ENCODE measurements around the gene NHEJ1. TPM values are rescaled to one million over a fixed set of nuclear protein-coding genes. Genes with fewer than 3 reads are reported as not detected.

Gene NHEJ1
- total RNA-seq, 1 experiment from 2014 or later, result 31.7 TPM

DNA sequence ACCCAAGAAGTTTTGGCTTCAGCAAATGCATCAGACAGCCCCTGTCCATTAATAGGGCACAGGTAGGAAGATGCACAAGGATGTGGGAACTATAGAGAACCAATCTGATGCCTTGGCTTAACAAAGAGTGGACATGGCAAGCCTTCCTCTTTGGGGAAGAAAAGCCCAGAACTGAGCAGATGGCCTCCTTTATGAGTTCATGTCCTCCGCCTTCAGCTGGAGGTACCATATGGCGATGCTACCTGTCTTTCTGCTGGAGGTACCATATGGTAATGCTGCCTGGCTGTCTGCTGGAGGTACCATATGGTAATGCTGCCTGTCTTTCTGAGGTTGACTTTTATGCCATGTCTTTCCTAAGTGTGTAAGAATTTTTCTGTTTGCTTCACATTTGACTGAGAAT is 23.5 kb upstream of the NHEJ1 start:
- in situ Hi-C loops (cut with HindIII; ENCODE audit: low sequenced_read_pairs), result no loop called here
- peak; percentile 96 for DNase-seq (ENCODE audit: low spot score)

DNA sequence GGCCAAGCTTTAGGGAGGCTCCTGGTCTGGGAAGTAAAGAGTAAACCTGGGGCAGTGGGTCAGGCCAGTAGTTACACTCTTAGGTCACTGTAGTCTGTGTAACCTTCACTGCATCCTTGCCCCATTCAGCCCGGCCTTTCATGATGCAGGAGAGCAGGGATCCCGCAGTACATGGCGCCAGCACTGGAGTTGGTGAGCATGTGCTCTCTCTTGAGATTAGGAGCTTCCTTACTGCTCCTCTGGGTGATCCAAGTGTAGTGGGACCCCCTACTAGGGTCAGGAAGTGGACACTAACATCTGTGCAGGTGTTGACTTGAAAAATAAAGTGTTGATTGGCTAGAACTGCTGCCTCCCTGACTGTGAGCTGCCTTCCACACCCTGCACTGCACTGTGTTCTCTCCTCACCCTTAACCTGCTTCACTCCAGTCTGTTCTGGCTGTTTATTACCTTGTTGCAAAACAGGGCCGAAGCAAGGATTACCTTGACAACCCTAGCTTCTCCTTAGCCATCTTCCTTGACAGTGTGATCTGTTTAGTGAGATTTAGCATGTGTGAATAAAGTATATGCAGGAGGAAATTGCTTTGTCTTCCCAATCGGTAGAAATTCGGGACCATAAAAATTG is 22.6 kb upstream of the NHEJ1 start:
- DNase-seq (ENCODE audit: low spot score), result no peak
- in situ Hi-C loops (cut with HindIII; ENCODE audit: low sequenced_read_pairs), result no loop called here

DNA sequence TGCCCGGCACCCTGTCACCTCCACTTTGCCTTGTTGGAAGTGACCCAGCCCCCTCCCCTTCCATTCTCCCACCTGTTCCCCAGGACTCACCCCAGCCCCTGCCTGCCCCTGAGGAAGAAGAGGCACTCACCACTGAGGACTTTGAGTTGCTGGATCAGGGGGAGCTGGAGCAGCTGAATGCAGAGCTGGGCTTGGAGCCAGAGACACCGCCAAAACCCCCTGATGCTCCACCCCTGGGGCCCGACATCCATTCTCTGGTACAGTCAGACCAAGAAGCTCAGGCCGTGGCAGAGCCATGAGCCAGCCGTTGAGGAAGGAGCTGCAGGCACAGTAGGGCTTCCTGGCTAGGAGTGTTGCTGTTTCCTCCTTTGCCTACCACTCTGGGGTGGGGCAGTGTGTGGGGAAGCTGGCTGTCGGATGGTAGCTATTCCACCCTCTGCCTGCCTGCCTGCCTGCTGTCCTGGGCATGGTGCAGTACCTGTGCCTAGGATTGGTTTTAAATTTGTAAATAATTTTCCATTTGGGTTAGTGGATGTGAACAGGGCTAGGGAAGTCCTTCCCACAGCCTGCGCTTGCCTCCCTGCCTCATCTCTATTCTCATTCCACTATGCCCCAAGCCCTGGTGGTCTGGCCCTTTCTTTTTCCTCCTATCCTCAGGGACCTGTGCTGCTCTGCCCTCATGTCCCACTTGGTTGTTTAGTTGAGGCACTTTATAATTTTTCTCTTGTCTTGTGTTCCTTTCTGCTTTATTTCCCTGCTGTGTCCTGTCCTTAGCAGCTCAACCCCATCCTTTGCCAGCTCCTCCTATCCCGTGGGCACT is 21.9 kb upstream of the NHEJ1 start:
- in situ Hi-C loops (cut with HindIII; ENCODE audit: low sequenced_read_pairs), result no loop called here
- DNase-seq (ENCODE audit: low spot score), result peak; percentile 15

DNA sequence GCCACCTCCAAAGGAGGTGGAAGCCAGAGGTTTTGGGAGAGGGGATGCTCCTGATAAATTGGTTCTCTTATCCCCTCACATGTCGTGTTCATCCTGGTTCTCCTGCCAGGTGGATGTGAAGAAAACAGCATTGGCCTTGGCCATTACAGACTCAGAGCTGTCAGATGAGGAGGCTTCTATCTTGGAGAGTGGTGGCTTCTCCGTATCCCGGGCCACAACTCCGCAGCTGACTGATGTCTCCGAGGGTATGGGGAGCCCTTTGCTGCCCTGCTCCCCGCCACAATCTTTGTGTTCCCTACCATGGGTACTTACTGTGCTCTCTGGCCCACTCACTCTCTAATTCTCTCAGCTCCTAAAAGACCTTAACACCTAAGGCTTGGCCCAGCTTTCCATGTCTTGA is 20.9 kb upstream of the NHEJ1 start:
- in situ Hi-C loops (cut with HindIII; ENCODE audit: low sequenced_read_pairs), result no loop called here
- DNase-seq (ENCODE audit: low spot score), result no peak

DNA sequence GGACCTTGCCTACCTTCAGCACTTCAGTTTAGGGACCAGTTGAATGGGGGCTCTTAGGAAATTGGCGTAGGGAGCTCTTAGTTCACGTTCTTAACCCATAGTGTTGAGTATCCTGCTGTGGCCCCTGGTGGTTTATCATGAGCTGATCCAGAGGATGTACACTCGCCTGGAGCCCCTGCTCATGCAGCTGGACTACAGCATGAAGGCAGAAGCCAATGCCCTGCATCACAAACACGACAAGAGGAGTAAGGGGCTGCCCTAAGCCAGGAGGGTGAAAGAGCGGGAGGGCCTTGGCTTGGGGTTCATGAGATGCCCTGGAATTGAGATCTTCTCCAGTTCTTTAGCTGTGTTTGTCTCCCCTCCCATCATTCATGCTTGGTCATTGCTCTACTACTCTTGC is 20.3 kb upstream of the NHEJ1 start:
- in situ Hi-C loops (cut with HindIII; ENCODE audit: low sequenced_read_pairs), result no loop called here

DNA sequence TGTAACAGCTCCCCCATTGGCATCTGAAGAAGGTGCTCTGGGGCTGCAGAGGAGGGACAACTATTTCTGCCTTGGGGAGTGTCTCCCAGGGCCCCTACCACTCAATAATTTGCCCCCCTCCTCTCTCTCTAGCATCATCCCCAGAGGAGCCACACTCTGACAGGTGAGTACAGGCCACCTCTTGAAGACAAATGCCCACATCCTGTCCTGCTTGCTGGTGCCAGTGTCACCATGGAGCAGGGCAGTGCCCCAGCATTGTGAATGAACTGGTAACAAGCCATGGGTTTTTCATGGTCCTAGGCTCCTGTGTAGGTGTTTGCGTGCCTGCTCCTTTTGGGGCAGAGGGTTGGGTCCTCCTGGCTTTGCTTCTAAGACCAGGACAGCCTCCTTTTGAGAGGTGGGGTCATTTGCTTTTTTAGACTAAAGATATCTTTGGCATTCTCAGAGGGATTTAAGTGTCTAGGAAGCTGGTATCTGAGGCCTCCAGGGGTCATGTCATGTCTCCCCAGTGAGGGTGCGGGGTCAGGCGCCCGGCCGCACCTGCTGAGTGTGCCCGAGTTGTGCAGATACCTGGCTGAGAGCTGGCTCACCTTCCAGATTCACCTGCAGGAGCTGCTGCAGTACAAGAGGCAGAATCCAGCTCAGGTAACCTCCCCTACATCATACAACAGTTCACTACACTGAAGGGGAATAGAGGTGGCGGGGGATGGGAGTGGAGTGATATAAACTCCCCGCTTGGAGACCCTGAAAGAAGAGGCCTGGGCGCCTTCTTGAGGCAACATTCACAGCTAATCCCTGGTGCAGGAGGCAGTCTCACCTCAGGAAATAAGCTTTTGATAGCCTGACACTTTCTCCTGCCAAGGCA is 19.2 kb upstream of the NHEJ1 start:
- no peak for DNase-seq (ENCODE audit: low spot score)
- in situ Hi-C loops (cut with HindIII; ENCODE audit: low sequenced_read_pairs), result no loop called here

More for the DNA sequence above, 20.3 kb upstream of the NHEJ1 start:
- no peak for DNase-seq (ENCODE audit: low spot score)

DNA sequence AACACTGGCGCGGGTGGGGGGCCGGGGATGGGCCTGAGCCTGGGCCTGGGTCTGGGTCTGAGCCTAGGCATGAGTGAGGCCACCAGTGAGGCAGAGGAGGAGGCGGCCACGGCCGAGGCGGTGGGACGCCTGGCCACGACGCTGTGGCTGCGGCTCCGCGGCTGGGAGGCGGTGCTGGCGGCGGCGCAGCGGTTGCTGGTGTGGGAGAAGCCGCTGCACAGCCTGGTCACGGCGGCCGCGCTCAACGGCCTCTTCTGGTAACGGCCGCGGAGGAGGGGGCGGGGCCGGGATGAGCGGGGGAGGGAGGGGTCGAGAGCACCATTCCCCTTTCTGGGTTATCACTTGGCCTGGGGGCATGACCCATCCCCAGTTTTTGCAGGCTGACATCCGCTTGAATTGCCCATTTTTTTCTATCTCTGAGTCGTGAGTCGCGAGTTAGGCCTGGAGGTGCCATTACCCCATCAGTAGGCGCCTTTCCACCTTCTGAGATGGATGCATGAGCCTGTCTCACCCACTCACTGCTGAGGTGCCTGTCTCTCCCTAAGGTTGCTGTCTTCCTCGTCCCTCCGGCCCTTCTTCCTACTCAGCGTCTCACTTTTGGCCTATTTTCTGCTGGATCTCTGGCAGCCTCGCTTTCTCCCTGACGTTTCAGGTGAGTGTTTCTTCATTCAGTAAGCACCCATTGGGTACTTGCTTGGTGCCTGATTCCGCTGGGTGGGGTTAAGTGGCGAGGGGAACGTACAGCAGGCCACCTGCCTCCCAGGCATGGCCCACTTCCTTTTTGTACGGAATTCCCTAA is 18.0 kb upstream of the NHEJ1 start:
- in situ Hi-C loops (cut with HindIII; ENCODE audit: low sequenced_read_pairs), result no loop called here
- DNase-seq (ENCODE audit: low spot score), result peak; percentile 41

DNA sequence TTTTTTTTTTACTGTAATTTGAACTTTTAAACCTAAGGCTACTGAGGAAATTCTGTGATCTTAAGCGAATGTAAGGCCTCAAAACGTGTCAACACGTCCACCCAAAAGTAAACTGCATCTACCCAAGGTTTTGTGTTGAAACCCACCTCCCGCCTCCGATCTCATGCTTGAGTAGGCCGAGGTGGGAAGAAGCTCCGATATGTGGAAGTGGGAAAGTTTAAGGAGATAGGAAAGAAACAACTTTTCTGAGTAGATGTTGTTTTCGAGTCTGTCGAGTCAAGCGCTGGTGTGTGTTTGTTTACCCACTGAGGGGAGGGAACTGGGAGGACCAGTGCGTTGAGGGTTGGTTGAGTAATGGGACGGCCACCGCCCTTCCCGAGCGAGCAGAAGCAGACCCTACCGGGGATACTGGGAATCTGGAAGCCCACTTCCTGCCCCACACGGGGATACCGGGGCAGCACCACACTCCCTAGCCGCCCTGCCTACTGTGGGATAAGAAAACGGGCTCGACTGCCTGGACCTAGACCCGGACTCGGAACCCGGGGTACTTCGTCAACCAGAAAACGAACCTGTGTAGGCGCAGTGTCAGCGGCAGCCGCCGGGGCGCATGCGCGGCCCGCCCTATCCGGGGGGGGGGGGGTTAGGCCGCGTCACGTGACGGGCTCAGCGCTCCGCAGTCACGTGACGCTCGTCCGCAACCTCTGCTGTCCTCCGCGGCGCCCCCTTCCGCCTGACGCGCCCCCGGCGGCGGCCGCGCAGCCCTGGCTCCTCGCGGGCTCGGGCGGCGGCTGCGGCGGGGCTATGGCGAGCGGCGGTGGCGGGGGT is 17.1 kb upstream of the NHEJ1 start, which contains the start of gene RETREG2:
TSS of gene RETREG2 (plus strand) at position 724 of the 825 bp plus-strand sequence. CDS start at position 802, 78 bp downstream.
- in situ Hi-C loops (cut with HindIII; ENCODE audit: low sequenced_read_pairs), result no loop called here
- DNase-seq (ENCODE audit: low spot score), result peak; percentile 86

DNA sequence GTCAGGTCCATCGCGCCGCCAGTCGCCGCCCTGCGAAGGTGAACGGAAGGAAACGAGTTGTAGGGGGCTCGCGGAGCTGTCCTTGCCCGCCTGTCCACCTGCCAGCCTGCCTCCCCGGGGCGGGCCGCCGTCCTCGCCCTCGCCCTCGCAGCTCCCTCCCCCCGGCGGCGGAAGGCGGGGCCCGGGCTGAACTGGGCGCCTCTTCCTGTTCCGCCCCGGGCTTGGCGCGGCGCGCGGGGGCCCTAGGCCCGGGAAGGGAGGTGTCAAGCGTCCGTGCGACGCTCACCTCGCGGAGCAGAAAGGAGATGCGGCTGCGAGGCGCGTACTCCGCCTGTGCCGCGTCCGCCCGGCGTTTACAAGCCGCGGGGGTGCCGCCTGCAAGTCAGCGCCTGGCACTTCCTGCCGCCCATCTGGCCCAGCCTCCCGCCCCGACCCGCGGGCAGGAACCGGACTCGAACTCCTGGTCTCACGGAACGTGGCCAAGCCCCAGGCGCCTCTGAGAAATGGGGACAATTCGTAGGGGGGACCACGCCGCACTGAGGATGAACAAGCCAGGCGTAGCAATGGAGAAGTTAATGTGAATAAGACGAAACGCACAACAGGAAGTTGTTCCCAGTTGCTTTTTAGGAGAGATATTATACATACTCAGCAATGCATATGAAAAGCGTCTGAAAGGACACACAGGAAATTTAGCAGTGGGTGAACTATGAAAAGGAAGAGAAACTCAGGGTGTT is 16.4 kb upstream of the NHEJ1 start, which contains the start of gene CNPPD1:
TSS of gene CNPPD1 (minus strand) at position 108 of the 734 bp plus-strand sequence. CDS start at position 11, 97 bp downstream.
- in situ Hi-C loops (cut with HindIII; ENCODE audit: low sequenced_read_pairs), result no loop called here

DNA sequence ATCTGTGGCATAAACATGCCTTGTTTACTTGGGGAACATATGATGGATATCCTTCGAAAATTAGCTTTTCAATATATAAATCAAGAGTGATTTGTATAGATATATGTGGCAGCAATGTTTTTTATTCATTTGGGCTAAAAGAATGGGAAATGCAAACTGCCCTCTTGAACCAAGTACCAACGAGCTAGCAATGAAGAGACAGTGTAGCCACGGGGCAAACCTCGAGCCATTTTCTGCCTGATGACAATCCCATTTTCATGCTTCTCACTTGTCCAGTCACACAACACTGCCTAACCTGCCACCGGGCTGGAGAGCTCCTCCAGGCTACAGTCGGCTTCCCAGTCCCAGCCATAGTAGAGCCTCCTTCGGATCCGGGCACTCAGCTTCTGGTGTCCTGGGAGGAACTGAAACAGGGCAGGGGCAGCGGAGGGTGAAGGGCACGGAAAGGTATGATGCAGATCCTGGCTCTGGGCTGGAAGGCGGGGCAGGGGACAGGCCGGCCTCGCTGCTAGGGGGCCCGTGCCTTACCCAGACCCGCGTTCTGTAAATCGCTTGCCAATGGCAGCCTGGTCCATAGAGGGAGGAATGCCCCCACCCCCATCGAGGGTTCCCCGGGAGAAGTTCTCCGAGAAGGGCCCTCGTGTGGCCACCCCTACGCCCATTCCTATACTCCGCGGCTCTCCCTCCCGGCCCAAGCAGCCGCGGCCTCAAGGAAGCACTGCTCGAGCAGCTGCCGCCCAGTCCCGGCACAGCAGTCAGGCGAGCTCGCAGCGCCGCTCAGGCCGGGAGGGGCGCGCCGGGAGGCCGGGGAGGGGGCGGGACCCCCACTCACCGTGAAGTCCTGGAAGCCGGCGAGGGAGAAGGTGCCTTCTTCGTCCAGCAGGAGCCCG is 15.6 kb upstream of the NHEJ1 start:
- DNase-seq (ENCODE audit: low spot score), result peak; percentile 68
- in situ Hi-C loops (cut with HindIII; ENCODE audit: low sequenced_read_pairs), result no loop called here

More for the DNA sequence above, 16.4 kb upstream of the NHEJ1 start, which contains the start of gene CNPPD1:
- peak; percentile 85 for DNase-seq (ENCODE audit: low spot score)

DNA sequence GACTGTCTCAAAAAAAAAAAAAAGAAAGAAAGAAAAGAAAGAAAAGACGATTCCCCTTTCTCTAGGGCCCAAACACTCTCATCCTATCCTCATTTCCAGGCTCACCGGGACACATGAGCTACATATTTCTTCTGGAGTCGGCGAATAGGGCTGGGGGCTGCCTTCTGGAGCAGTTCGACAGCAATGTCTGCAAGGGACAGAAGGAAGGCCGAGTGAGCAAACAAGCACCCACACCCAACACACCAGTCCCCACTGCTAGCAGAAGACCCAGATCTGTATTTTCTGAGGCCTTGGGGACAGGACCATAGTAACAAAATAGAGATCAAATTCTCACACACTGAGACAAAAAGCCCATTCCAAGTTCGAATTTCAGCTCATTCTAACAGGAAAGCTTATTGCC is 14.9 kb upstream of the NHEJ1 start:
- in situ Hi-C loops (cut with HindIII; ENCODE audit: low sequenced_read_pairs), result no loop called here
- no peak for DNase-seq (ENCODE audit: low spot score)

DNA sequence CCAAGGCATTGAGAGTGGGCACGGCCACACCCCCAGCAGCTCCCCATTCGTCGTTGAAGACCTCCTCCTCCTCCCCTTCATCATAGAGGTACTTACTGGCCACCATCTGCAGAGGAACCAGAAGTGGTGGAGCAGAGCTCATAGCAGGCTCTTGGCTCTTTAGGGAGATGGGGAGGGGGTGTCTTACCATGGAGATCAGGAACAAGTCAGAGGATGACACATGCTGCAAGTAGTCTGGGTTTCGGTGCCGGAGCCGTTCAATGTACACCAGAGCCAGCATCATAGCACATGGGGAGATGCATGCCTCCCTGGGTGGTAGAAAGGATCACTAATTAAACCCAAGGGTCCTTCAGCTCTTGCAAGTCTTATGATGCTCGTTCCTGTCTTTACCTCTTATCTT is 14.2 kb upstream of the NHEJ1 start:
- no peak for DNase-seq (ENCODE audit: low spot score)
- in situ Hi-C loops (cut with HindIII; ENCODE audit: low sequenced_read_pairs), result no loop called here

DNA sequence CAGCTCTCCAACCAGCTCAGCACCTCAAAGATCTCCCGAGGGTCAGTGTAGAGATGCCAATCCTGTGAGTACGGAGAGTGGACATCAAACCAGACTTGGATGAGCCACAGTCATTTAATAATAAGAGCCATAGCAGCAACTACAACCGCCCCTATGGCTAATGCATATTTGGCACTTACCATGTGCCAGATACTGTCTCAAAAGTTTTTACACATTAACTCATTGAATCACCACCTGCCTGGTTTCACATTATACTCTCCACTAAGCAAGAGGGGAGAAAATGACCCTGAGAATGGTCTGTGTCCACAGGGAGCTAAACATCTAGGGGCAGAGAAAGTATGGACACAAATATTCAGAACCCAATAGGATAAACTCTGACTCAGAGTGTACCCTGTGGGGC is 13.5 kb upstream of the NHEJ1 start:
- no peak for DNase-seq (ENCODE audit: low spot score)
- in situ Hi-C loops (cut with HindIII; ENCODE audit: low sequenced_read_pairs), result no loop called here

DNA sequence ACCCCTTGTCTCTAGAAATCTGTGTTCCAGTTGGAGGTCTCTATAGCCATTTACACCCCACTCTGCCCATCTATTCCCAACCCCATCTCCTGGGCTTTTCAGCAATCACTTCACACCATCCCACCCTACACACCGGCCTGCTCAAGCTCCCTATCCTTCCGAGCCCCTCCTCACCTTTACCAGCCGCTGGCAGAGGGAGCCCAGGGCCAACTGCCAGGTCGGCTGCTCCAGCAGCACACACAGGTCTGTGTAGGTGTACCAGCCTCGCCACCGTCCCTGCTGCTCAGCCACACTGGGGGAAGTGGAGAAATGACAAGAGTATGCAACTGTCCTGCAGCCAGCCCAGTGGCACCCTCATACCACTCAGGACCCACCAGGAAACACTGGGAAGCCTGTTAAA is 12.6 kb upstream of the NHEJ1 start:
- in situ Hi-C loops (cut with HindIII; ENCODE audit: low sequenced_read_pairs), result no loop called here
- DNase-seq (ENCODE audit: low spot score), result no peak

DNA sequence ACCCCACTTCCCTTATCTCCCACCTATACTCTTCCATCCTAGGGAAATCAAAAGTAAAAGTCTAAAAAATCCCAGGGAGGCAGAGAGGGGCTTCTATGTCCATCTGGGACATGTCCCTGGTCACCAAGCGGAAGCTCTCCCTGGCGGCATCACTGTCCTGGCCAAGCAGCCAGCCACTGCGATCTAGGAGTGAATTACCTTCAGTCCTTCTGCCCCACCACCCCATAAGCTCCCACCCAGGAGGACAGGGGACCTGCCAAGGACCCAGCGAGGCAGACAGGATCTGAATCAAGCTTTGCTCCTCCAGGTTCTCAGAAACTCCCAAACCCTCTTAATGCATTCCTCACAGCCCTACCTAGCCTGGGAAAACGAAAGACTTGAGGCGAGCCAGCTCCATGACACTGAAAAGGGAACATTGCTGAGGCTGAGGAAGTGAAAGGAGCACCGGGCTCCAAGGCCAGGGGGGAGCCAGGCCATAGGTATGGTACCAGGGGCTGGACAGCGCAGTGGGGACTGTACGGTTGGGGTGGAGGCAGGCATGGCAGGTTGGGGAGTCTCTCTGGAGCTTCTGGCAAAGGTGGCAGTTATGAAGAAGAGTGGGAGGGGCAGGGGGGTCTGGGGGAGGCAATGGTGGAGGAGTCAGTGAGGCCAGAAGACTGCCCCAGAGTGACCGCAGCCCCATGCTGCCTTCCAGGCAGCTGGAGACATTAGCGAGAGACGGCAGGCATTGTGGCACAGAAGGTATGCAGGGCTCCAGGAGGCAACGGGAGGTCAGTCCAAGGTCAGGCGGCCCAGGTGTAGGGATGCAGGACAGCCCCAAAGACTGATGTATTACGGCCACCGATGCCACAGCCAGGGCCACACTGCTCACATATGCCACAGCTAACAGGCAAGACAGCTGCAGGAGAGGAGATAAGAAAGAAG is 11.9 kb upstream of the NHEJ1 start:
- no peak for DNase-seq (ENCODE audit: low spot score)
- in situ Hi-C loops (cut with HindIII; ENCODE audit: low sequenced_read_pairs), result no loop called here
